ENCODE measurements around the gene UNC5A.

- TF ChIP-seq MAX (IDR thresholded peaks at IDR 0.05; ENCODE audit: low read depth) = no peak
- no peak for TF ChIP-seq JUND (IDR thresholded peaks at IDR 0.05)
These were observed 8.1 kb upstream of the UNC5A start for GRCh38 chr5:176802116-176802784.
